Epidermal melanocyte (primary cell): ENCODE results near the gene PNMA6E.

Experiments
- DNase-seq: peaks from one replicate; pipeline ENCODE4 v3.0.0; 2011; ENCODE audit warnings: low spot score; ENCODE audit not compliant: insufficient read length

PNMA6E gene

GRCh38 chrX:153353416-153353815 lies 47.7 kb downstream of the PNMA6E start:
- DNase-seq: no peak

DNA sequence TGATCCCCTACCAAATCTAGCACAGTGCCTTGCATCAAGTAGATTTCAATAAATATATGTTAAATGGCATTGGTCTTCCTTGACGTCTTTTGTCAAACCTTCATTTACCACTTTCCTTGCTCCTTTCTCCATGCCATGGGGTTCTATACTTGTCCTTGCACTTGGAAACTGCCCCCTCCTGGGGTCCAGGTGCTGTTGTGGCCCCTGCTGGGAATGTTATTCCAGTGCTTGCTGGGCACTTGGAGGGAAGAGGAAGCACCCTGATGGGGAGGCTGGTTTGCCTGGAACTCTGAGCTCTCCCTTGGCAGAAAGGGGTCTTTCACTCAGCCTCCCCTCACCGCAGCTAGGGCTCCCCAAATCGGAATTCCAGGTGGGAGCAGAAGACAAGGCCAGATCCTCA lies 48.3 kb downstream of the PNMA6E start:
- no peak for DNase-seq

DNA sequence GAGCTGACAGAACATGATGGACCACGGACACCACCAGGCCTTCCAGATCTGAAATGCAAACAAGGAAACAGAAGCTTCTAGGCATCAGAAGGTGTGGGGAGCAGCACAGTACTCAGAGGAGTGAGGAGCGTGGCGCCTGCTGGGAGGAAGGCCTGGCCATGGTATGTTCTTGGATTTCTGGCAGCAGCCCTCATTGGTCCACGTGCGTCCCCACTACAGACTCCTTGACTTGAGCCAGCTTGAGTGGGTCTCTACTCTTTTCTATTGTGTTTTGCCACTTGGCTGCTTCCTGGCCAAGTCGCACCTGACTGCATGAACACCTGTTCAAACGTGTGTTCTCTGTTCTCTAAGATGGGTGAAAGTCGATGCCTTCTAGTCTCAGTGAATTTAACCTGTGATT lies 49.2 kb downstream of the PNMA6E start:
- no peak for DNase-seq

- no peak for DNase-seq
Measured at GRCh38 chrX:153349952-153350351, 51.2 kb downstream of the PNMA6E start.

DNA sequence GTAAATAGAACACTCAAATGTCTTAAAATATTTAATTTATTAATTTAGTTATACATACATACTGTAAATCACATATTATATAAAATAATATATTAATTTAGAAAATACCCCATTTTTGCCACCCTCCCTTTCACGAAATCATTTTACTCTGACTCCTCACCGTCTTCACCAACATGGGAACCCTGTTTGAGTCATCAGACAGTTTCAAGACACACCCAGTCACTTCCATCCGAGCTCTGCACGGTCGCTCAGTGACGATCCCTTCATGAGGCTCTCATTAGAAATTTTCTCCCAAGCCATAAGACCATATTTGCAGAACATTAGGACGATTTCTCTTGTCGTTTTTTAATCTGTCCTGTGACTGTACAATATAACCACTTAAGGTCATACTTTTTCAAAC lies 52.7 kb downstream of the PNMA6E start:
- DNase-seq: no peak

- DNase-seq: no peak
Measured at GRCh38 chrX:153347530-153347929, 53.6 kb downstream of the PNMA6E start.
